ENCODE measurements around the gene ACTL8. TPM values are rescaled to one million over a fixed set of nuclear protein-coding genes. Genes with fewer than 3 reads are reported as not detected.

Gene ACTL8
- total RNA-seq, 1 donor from 2014 or later = not detected

DNA sequence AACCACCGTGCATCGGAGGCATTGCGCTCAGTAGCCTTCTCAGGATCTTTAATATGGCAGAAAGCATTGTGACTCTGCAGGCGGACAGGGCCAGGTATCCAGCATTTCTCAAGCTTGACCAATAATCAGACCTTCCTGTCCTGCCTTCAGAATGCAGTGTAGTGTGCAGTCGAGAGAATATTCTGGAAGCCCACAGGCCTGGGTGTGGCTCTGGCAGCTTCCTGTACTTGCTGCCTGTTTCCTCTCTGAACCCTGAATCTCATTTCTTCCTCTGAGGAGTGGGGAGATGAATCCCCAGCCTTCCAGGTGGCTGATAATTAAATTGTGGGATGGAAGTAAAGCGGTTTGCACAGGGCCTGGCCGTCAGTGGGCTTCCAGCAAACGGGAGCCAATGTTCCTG lies 42.3 kb downstream of the ACTL8 start:
- no peak overlapping the region for H3K27ac Mint-ChIP-seq (ENCODE audit: unreplicated experiment)
- H3K4me3 Mint-ChIP-seq (ENCODE audit: unreplicated experiment) = no peak overlapping the region
- H3K4me1 Mint-ChIP-seq (ENCODE audit: low read depth, unreplicated experiment) = peaks cover 26% of the 10 kb centered on the region
- no peak for TF ChIP-seq CTCF (IDR thresholded peaks at IDR 0.05; ENCODE audit: partially characterized antibody, unreplicated experiment)
- H3K27me3 Mint-ChIP-seq (ENCODE audit: unreplicated experiment) = no peaks in the 10 kb centered on the region
- H3K9me3 Mint-ChIP-seq (ENCODE audit: unreplicated experiment) = peaks cover 1% of the 10 kb centered on the region
- peaks cover 8% of the 10 kb centered on the region for H3K36me3 Mint-ChIP-seq (ENCODE audit: unreplicated experiment)
- no peak for DNase-seq

DNA sequence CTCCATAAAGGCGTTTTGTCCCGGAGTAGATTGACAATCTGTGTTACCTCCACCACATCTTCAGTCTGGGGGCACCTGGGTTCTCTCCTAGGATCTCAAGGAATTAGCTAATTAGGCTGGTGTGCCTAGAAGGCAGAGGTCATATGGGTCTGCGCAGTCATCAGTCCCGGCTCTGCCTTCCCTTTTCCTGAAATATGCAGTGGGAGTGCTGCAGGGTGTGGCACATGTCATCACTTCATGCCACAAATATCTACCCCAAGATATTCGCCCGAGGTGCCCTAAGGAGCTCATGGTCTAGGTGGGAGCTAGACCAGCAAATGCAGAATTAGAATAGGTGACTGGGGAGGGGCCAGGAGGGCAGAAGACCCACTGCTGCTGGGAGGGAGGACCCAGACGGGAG lies 42.9 kb downstream of the ACTL8 start:
- Mint-ChIP-seq H3K27me3 (ENCODE audit: unreplicated experiment) (no peaks in the 10 kb centered on the region), H3K4me1 (ENCODE audit: low read depth, unreplicated experiment) (peaks cover 26% of the 10 kb centered on the region), H3K27ac (ENCODE audit: unreplicated experiment) (no peak overlapping the region), H3K9me3 (ENCODE audit: unreplicated experiment) (peaks cover 1% of the 10 kb centered on the region), H3K4me3 (ENCODE audit: unreplicated experiment) (no peak overlapping the region), H3K36me3 (ENCODE audit: unreplicated experiment) (peaks cover 6% of the 10 kb centered on the region)
- no peak for TF ChIP-seq CTCF (IDR thresholded peaks at IDR 0.05; ENCODE audit: partially characterized antibody, unreplicated experiment)
- DNase-seq = no peak

DNA sequence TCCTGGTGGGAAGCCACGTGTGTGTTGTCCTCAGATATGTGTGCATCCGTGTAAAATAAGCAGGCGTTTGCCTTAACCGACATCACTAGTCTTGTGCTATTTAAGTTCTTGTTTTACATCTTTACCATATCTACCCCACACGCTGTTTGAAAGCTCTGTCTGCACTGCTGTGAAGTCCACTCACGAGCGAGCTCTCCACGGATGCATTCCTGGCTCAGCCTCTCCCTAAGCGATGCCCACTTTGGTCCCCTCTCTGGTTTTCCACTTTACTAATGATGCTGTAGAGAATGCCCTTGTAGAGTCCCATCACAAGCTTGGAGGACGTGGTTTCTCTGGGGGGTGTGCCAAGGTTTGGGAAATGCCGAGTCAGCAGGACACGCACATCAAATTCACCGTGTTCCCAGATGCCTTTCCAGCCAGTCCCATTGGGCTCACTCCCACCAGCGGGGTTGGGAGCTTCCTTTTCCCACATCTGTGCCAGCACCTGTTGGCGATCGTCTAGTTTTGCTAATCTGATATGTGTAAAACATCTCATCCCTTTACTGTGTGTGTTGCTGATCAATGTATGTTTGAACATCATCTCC lies 43.8 kb downstream of the ACTL8 start:
- TF ChIP-seq CTCF (IDR thresholded peaks at IDR 0.05; ENCODE audit: partially characterized antibody, unreplicated experiment) = no peak
- peaks cover 26% of the 10 kb centered on the region for H3K4me1 Mint-ChIP-seq (ENCODE audit: low read depth, unreplicated experiment)
- no peak for DNase-seq
- H3K9me3 Mint-ChIP-seq (ENCODE audit: unreplicated experiment) = peaks cover 1% of the 10 kb centered on the region
- H3K27ac Mint-ChIP-seq (ENCODE audit: unreplicated experiment) = no peak overlapping the region
- H3K36me3 Mint-ChIP-seq (ENCODE audit: unreplicated experiment) = peaks cover 6% of the 10 kb centered on the region
- no peaks in the 10 kb centered on the region for H3K27me3 Mint-ChIP-seq (ENCODE audit: unreplicated experiment)
- H3K4me3 Mint-ChIP-seq (ENCODE audit: unreplicated experiment) = no peak overlapping the region

GRCh38 chr1:17799642-17800041 lies 44.5 kb downstream of the ACTL8 start:
- no peak for DNase-seq
- H3K4me1 Mint-ChIP-seq (ENCODE audit: low read depth, unreplicated experiment) = peaks cover 26% of the 10 kb centered on the region
- peaks cover 1% of the 10 kb centered on the region for H3K9me3 Mint-ChIP-seq (ENCODE audit: unreplicated experiment)
- no peaks in the 10 kb centered on the region for H3K27me3 Mint-ChIP-seq (ENCODE audit: unreplicated experiment)
- peaks cover under 1% of the 10 kb centered on the region for H3K36me3 Mint-ChIP-seq (ENCODE audit: unreplicated experiment)
- no peak for TF ChIP-seq CTCF (IDR thresholded peaks at IDR 0.05; ENCODE audit: partially characterized antibody, unreplicated experiment)
- H3K27ac Mint-ChIP-seq (ENCODE audit: unreplicated experiment) = no peak overlapping the region
- H3K4me3 Mint-ChIP-seq (ENCODE audit: unreplicated experiment) = no peak overlapping the region

- H3K9me3 Mint-ChIP-seq (ENCODE audit: unreplicated experiment) = peaks cover 4% of the 10 kb centered on the region
Measured at GRCh38 chr1:17802164-17802563, 47.0 kb downstream of the ACTL8 start.

More at GRCh38 chr1:17802164-17802563, 47.0 kb downstream of the ACTL8 start:
- TF ChIP-seq CTCF (IDR thresholded peaks at IDR 0.05; ENCODE audit: partially characterized antibody, unreplicated experiment) = no peak
- Mint-ChIP-seq H3K4me3 (ENCODE audit: unreplicated experiment) (no peak overlapping the region), H3K4me1 (ENCODE audit: low read depth, unreplicated experiment) (peaks cover 25% of the 10 kb centered on the region), H3K27ac (ENCODE audit: unreplicated experiment) (no peak overlapping the region), H3K27me3 (ENCODE audit: unreplicated experiment) (no peaks in the 10 kb centered on the region), H3K36me3 (ENCODE audit: unreplicated experiment) (no peaks in the 10 kb centered on the region)
- DNase-seq = no peak
